Peyer's patch (tissue), 4 donors: ENCODE data around the gene PER3. TPM values are rescaled to one million over a fixed set of nuclear protein-coding genes. Genes with fewer than 3 reads are reported as not detected.

Experiments used
- DNase-seq, 3 donors: peaks; one replicate each; pipeline ENCODE4 v3.0.0-alpha.2; 2017 to 2019
- H3K27ac ChIP-seq, 4 donors: fragments of 200-600 bp; sonication (generic); one replicate each; pipeline ENCODE4 v1.5.1; 2016 to 2019
- H3K27me3 ChIP-seq, 2 donors: fragments of 200-600 bp; sonication (generic); one replicate each; pipeline ENCODE4 v1.5.1; 2019
- H3K36me3 ChIP-seq, 3 donors: fragments of 200-600 bp; sonication (generic); one replicate each; pipeline ENCODE4 v1.5.1; 2016 to 2019
- H3K4me1 ChIP-seq, 4 donors: fragments of 200-600 bp; sonication (generic); one replicate each; pipeline ENCODE4 v1.5.1; 2016 to 2019
- H3K4me3 ChIP-seq, 4 donors: fragments of 200-600 bp; sonication (generic); 1 replicate in 3 of 4; 2 replicates in 1 of 4; pipeline ENCODE4 v1.5.1; 2016 to 2019; ENCODE audit warnings: mild to moderate bottlenecking in 1 of 4
- H3K9me3 ChIP-seq, 4 donors: fragments of 200-600 bp; sonication (generic); one replicate each; pipeline ENCODE4 v1.5.1; 2016 to 2019; ENCODE audit warnings: mild to moderate bottlenecking in 1 of 4
- CTCF ChIP-seq, 6 experiments: fragments of 450-650 bp in 4 of 6; fragments of 200-600 bp in 2 of 6; sonication (generic) in 1 of 6; IDR thresholded peaks; one replicate each; pipeline ENCODE4 v1.5.1; 2017 to 2019; ENCODE audit warnings: antibody characterized with exemption in 6 of 6, mild to moderate bottlenecking in 3 of 6, moderate library complexity in 1 of 6
- POLR2A ChIP-seq, 2 donors: fragments of 450-650 bp; IDR thresholded peaks; one replicate each; pipeline ENCODE4 v1.5.1; 2017; ENCODE audit warnings: antibody characterized with exemption in 2 of 2, mild to moderate bottlenecking in 2 of 2, moderate library complexity in 2 of 2
- total RNA-seq, 4 donors: library from RNA; depleted of rRNA; stranded (reverse); fragments of >200 nt; gene quantifications; one replicate each; pipeline ENCODE4 v1.1.0, GENCODE V29; 2016

The PER3 gene
- total RNA-seq, 4 donors from 2014 or later, result 10.0 to 24.0 (median 18.5) TPM

GRCh38 chr1:7893529-7894180 is 109.6 kb downstream of the PER3 start:
- no peak overlapping the region for H3K4me3 ChIP-seq
- H3K27ac ChIP-seq, result no peak overlapping the region
- H3K4me1 ChIP-seq, result no peaks in the 10 kb centered on the region
- no peaks in the 10 kb centered on the region for H3K9me3 ChIP-seq
- TF ChIP-seq CTCF (IDR thresholded peaks at IDR 0.05) (no peak), POLR2A (IDR thresholded peaks at IDR 0.05) (no peak)
- H3K27me3 ChIP-seq, result no peaks in the 10 kb centered on the region
- no peaks in the 10 kb centered on the region for H3K36me3 ChIP-seq
- DNase-seq, result no peak

Other genes with a start within 250 kb of the PER3 start
- gene VAMP3, start 13.0 kb upstream of the PER3 start, total RNA-seq, result 10 to 100 TPM; 48.0 to 69.0 (median 66.1) TPM
- 1 to 10 TPM in 1 of 4 donors, not detected in 3; 9.1 TPM for gene UTS2, start 68.8 kb downstream of the PER3 start, total RNA-seq
- gene TNFRSF9, start 156.5 kb downstream of the PER3 start, total RNA-seq, result 1 to 10 TPM in 1 of 4 donors, under 1 TPM in 1, not detected in 2; 0.66 to 1.7 TPM
- gene PARK7, start 177.4 kb downstream of the PER3 start, total RNA-seq, result 10 to 100 TPM; 48.2 to 85.8 (median 73.5) TPM
- 10 to 100 TPM; 26.4 to 96.8 (median 61.2) TPM for gene ERRFI1, start 242.0 kb downstream of the PER3 start, total RNA-seq